ENCODE measurements around the gene PCGF5. TPM values are rescaled to one million over a fixed set of nuclear protein-coding genes. Genes with fewer than 3 reads are reported as not detected.
"Not testable (repeated sequence)": the region's sequence is repeated elsewhere in the genome, so short reads cannot be mapped to it uniquely, and the experiment has no call there.

PCGF5 gene
- total RNA-seq, 2 experiments from 2014 or later: 46.2 to 46.7 TPM

DNA sequence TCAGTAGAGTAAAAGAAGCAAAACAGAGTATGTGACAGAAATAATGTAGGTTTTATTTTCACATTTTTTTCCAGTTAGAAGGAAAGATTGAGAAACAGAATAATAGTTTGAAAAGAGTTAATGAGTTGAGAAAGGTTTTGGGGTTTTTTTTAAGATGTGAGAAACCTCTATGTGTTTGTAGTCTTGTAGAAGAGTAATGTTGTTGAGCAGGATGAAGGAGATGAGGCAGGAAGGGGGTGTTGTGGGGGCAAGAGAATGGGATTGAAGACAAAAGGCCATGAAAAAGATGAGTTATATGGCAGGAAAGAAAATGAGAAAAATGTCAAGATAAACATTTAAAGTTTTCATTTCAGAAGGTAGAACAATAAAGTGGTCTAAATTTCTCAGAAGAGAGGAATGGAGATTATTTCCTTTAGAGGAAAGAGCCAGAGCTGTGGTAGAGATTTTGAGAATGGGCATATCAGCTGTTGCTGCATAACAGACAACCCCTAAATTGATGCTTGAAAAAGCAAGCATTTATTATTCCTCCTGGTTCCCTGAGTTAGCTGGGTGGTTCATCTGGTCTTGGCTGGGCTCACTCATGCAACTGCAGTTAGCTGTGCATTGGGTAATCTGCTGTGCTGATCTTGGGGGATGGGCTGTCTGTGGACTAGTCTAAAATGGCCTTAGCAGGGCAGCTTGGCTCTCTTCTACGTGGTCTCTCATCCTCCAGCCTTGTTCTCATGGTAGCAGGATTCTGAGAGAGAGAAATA lies 27.1 kb downstream of the PCGF5 start:
- H3K36me3 Mint-ChIP-seq (ENCODE audit: low read depth): peaks cover 23% of the 10 kb centered on the region
- ATAC-seq (peak; percentile 22), DNase-seq (peak; percentile 25)
- H3K27ac Mint-ChIP-seq: peak overlapping the region; percentile 45
- H3K4me1 Mint-ChIP-seq (ENCODE audit: low read depth): peaks cover 18% of the 10 kb centered on the region
- ChIA-PET POLR2A (interaction anchor here (0.5 kb wide), 1 partner anchor 278 kb away, joined by 3 read pairs; no protein-coding TSS in a partner anchor), CTCF (interaction anchor here (0.7 to 11.7 kb wide), 5 partner anchors 19 to 336 kb away, joined by 3 to 251 read pairs (median 52); no protein-coding TSS in a partner anchor)
- no peaks in the 10 kb centered on the region for H3K27me3 Mint-ChIP-seq (ENCODE audit: low read depth)
- no peaks in the 10 kb centered on the region for H3K9me3 Mint-ChIP-seq (ENCODE audit: insufficient read depth)
- no peak overlapping the region for H3K4me3 Mint-ChIP-seq

- H3K27ac Mint-ChIP-seq: no peak overlapping the region
- no peaks in the 10 kb centered on the region for H3K27me3 Mint-ChIP-seq (ENCODE audit: low read depth)
- H3K4me3 Mint-ChIP-seq: no peak overlapping the region
- DNase-seq (no peak), ATAC-seq (no peak)
- ChIA-PET CTCF (interaction anchor here (0.9 to 11.7 kb wide), 17 partner anchors 12 to 370 kb away, joined by 3 to 251 read pairs (median 10); no protein-coding TSS in a partner anchor), POLR2A (interaction anchor here (0.7 kb wide), 1 partner anchor 48 kb away, joined by 3 read pairs; no protein-coding TSS in a partner anchor)
- H3K36me3 Mint-ChIP-seq (ENCODE audit: low read depth): peaks cover 38% of the 10 kb centered on the region
- H3K4me1 Mint-ChIP-seq (ENCODE audit: low read depth): peaks cover 8% of the 10 kb centered on the region
- no peaks in the 10 kb centered on the region for H3K9me3 Mint-ChIP-seq (ENCODE audit: insufficient read depth)
Observed at GRCh38 chr10:91249700-91250099, 29.2 kb downstream of the PCGF5 start.

DNA sequence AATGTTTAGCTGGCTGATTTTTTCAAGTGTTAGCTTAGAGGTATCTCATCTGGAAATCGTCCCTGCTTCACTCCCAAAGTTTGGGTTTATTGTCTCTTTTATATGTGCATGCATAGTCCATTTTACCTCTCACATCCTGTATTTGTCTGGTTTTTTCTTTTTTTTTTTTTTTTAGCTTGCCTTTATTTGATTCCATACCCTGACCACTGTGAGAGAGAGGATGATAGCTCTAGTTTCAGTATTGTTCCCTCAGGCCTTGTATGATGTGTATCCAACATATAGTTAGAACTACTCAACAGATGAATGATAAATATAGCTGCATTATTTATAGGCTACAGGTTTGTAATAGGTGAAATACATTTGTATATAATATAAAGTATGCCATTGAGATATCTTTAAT lies 29.9 kb downstream of the PCGF5 start:
- CTCF ChIA-PET: interaction anchor here (0.7 to 11.7 kb wide), 32 partner anchors 11 to 385 kb away, joined by 3 to 251 read pairs (median 4); partner anchors contain the start of gene PCGF5
- no peak overlapping the region for H3K27ac Mint-ChIP-seq
- ATAC-seq: no peak

DNA sequence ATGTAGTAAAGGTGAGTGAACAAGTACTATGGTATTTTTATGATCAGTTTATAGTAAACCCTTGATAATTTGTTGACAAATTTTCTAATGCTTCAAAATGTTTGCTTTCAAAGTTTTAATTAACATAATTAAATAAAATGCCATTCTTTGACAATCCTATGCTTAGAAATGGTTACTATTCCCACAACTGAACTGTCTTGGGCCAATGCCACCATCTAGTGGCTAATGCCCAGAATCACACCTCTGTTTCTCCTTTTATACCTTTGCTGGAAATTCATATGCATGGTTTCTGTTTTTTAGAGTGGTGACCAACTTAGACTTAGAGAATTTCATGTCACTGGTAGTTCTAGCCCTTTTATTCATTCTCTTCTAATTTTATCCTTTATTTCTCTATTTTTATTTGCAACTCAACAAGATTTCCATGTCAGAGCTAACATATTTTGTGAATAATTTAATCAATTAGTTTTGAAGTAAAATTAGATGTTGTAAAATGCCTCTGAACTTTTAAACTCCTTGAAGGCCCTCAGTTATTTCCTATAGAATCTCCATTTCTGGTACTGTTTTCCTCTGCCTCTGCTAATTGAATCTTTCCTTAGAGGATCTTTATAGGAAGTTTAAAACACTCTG lies 31.1 kb downstream of the PCGF5 start:
- Mint-ChIP-seq H3K27ac (no peak overlapping the region), H3K4me1 (ENCODE audit: low read depth) (peaks cover 8% of the 10 kb centered on the region), H3K9me3 (ENCODE audit: insufficient read depth) (no peaks in the 10 kb centered on the region), H3K4me3 (no peak overlapping the region), H3K36me3 (ENCODE audit: low read depth) (peaks cover 52% of the 10 kb centered on the region), H3K27me3 (ENCODE audit: low read depth) (no peaks in the 10 kb centered on the region)
- peak; percentile 64 for DNase-seq
- peak; percentile 70 for ATAC-seq
- ChIA-PET CTCF (interaction anchor here (0.6 to 11.7 kb wide), 40 partner anchors 10 to 443 kb away, joined by 3 to 251 read pairs (median 4); partner anchors contain the start of gene PCGF5), POLR2A (no interaction called here)

More for the DNA sequence above, 29.9 kb downstream of the PCGF5 start:
- Mint-ChIP-seq H3K4me1 (ENCODE audit: low read depth) (peaks cover 8% of the 10 kb centered on the region), H3K9me3 (ENCODE audit: insufficient read depth) (no peaks in the 10 kb centered on the region), H3K36me3 (ENCODE audit: low read depth) (peaks cover 45% of the 10 kb centered on the region), H3K4me3 (no peak overlapping the region), H3K27me3 (ENCODE audit: low read depth) (no peaks in the 10 kb centered on the region)
- POLR2A ChIA-PET: interaction anchor here (0.7 kb wide), 1 partner anchor 49 kb away, joined by 3 read pairs; no protein-coding TSS in a partner anchor
- DNase-seq: no peak

DNA sequence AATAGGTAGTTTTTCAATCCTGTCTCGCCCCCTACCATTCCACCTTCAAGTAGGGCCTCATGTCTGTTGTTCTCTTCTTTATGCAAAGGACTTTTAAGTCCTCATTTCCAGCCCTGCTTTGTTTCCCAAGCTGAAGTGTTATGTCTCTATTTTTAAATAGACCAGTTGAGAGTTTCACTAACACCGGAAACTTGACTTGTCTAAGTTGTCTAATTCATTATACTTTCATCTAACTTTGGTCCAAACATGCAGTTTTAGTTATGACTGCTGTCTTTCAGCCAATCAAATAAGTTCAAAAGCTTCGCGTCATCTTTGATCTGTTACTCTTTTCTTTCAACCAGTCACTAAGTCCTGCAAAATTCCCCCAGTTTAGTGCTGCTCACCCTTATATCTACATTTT lies 32.8 kb downstream of the PCGF5 start:
- H3K27ac Mint-ChIP-seq: no peak overlapping the region
- ChIA-PET POLR2A (no interaction called here), CTCF (interaction anchor here (1.4 to 11.7 kb wide), 5 partner anchors 91 to 341 kb away, joined by 3 to 251 read pairs (median 30); no protein-coding TSS in a partner anchor)
- ATAC-seq (no peak), DNase-seq (no peak)
- H3K4me1 Mint-ChIP-seq (ENCODE audit: low read depth): peaks cover 8% of the 10 kb centered on the region
- H3K27me3 Mint-ChIP-seq (ENCODE audit: low read depth): no peaks in the 10 kb centered on the region
- no peak overlapping the region for H3K4me3 Mint-ChIP-seq
- H3K36me3 Mint-ChIP-seq (ENCODE audit: low read depth): peaks cover 66% of the 10 kb centered on the region
- H3K9me3 Mint-ChIP-seq (ENCODE audit: insufficient read depth): no peaks in the 10 kb centered on the region

DNA sequence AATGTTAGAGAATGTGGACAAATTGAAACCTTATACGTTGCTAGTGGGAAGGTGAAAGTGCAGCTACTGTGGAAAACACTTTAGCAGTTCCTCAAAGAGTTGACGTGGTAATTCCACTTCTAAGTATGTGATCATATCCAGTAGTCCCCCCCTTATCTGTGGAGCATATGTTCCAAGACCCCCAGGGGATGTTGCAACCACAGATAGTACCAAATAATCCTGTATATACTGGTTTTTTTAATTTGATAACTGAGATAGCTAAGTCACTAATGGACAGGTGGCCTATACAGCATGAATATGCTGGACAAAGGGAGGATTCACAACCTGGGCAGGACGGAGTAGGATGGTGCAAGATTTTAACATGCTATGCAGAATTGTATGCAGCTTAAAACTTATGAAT lies 36.8 kb downstream of the PCGF5 start:
- H3K4me3 Mint-ChIP-seq: no peak overlapping the region
- no peaks in the 10 kb centered on the region for H3K9me3 Mint-ChIP-seq (ENCODE audit: insufficient read depth)
- no peak for DNase-seq
- POLR2A ChIA-PET: interaction anchor here (0.6 kb wide), 1 partner anchor 356 kb away, joined by 3 read pairs; no protein-coding TSS in a partner anchor
- no peaks in the 10 kb centered on the region for H3K27me3 Mint-ChIP-seq (ENCODE audit: low read depth)
- CTCF ChIA-PET: interaction anchor here (11.7 kb wide), 1 partner anchor 252 kb away, joined by 251 read pairs; no protein-coding TSS in a partner anchor
- peaks cover 72% of the 10 kb centered on the region for H3K36me3 Mint-ChIP-seq (ENCODE audit: low read depth)
- H3K27ac Mint-ChIP-seq: no peak overlapping the region
- H3K4me1 Mint-ChIP-seq (ENCODE audit: low read depth): no peaks in the 10 kb centered on the region
- no peak for ATAC-seq

- CTCF ChIA-PET: interaction anchor here (1.9 to 2.3 kb wide), 2 partner anchors 9 to 254 kb away, joined by 6 to 11 read pairs; no protein-coding TSS in a partner anchor
- peaks cover 48% of the 10 kb centered on the region for H3K36me3 Mint-ChIP-seq (ENCODE audit: low read depth)
- ATAC-seq; H3K4me1 Mint-ChIP-seq (ENCODE audit: low read depth); DNase-seq; H3K27ac Mint-ChIP-seq; H3K27me3 Mint-ChIP-seq (ENCODE audit: low read depth); H3K9me3 Mint-ChIP-seq (ENCODE audit: insufficient read depth); POLR2A ChIA-PET; H3K4me3 Mint-ChIP-seq: not testable (repeated sequence)
Observed at GRCh38 chr10:91260417-91260816, 40.0 kb downstream of the PCGF5 start.

GRCh38 chr10:91271886-91272285 lies 51.4 kb downstream of the PCGF5 start:
- H3K4me3 Mint-ChIP-seq: no peak overlapping the region
- H3K36me3 Mint-ChIP-seq (ENCODE audit: low read depth): peaks cover 11% of the 10 kb centered on the region
- H3K27ac Mint-ChIP-seq: no peak overlapping the region
- no peaks in the 10 kb centered on the region for H3K9me3 Mint-ChIP-seq (ENCODE audit: insufficient read depth)
- DNase-seq (no peak), ATAC-seq (no peak)
- no peaks in the 10 kb centered on the region for H3K4me1 Mint-ChIP-seq (ENCODE audit: low read depth)
- CTCF ChIA-PET: interaction anchor here (1.0 to 2.7 kb wide), 3 partner anchors 119 to 641 kb away, joined by 3 to 7 read pairs (median 4); no protein-coding TSS in a partner anchor
- POLR2A ChIA-PET: no interaction called here
- no peaks in the 10 kb centered on the region for H3K27me3 Mint-ChIP-seq (ENCODE audit: low read depth)

DNA sequence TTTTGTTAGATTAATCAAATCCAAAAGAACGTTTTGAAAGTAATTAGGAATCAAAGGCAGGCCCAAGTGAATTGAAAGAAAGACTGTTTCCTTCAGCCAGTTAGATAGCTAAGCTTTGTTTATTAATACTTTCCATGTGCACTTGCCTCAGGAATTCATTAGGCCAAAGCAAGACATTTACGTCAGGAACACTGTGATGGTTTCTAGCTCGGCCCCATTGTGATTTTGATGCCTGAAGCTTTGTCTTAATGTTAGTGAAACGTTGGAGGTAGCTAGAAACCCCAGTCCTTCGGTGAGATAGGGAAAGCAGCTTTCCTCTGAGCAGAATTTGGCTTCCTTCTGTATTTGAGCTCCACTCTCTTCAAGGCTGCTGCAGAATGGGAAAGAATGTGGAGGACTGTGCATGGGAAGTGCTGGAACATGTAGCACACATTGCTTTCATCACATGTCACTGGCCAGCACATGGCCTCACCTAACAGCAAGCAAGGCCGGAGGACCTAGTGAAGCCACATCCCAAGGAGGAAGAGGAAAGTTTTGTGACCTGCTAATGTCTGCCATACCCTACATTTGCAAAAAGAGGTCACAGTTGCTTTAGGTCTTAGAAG lies 64.1 kb downstream of the PCGF5 start:
- Mint-ChIP-seq H3K4me3 (no peak overlapping the region), H3K27me3 (ENCODE audit: low read depth) (no peaks in the 10 kb centered on the region), H3K27ac (no peak overlapping the region), H3K9me3 (ENCODE audit: insufficient read depth) (no peaks in the 10 kb centered on the region), H3K4me1 (ENCODE audit: low read depth) (no peaks in the 10 kb centered on the region), H3K36me3 (ENCODE audit: low read depth) (peaks cover 2% of the 10 kb centered on the region)
- CTCF ChIA-PET: interaction anchor here (0.6 to 2.2 kb wide), 6 partner anchors 11 to 424 kb away, joined by 3 to 18 read pairs (median 4); no protein-coding TSS in a partner anchor
- DNase-seq: no peak
- POLR2A ChIA-PET: no interaction called here
- no peak for ATAC-seq

GRCh38 chr10:91286572-91286971 lies 66.1 kb downstream of the PCGF5 start:
- no peak for DNase-seq
- Mint-ChIP-seq H3K9me3 (ENCODE audit: insufficient read depth) (no peaks in the 10 kb centered on the region), H3K27me3 (ENCODE audit: low read depth) (no peaks in the 10 kb centered on the region), H3K4me1 (ENCODE audit: low read depth) (no peaks in the 10 kb centered on the region), H3K36me3 (ENCODE audit: low read depth) (peaks cover 2% of the 10 kb centered on the region), H3K27ac (no peak overlapping the region), H3K4me3 (no peak overlapping the region)
- ATAC-seq: no peak
- POLR2A ChIA-PET: no interaction called here
- CTCF ChIA-PET: interaction anchor here (1.0 to 5.6 kb wide), 2 partner anchors 12 to 280 kb away, joined by 3 to 33 read pairs; no protein-coding TSS in a partner anchor

- DNase-seq (no peak), ATAC-seq (no peak)
- Mint-ChIP-seq H3K4me1 (ENCODE audit: low read depth) (no peaks in the 10 kb centered on the region), H3K36me3 (ENCODE audit: low read depth) (peaks cover 2% of the 10 kb centered on the region), H3K4me3 (no peak overlapping the region), H3K9me3 (ENCODE audit: insufficient read depth) (no peaks in the 10 kb centered on the region), H3K27me3 (ENCODE audit: low read depth) (no peaks in the 10 kb centered on the region), H3K27ac (no peak overlapping the region)
- ChIA-PET CTCF (interaction anchor here (1.5 to 5.6 kb wide), 2 partner anchors 9 to 11 kb away, joined by 4 to 33 read pairs; no protein-coding TSS in a partner anchor), POLR2A (no interaction called here)
Observed at GRCh38 chr10:91287276-91287675, 66.8 kb downstream of the PCGF5 start.

All from activated CD8-positive, alpha-beta T cell treated with anti-CD3 and anti-CD28 coated beads, Interleukin-2, amount 10 ng/mL, durations not matched to agents 7 days and 5 days (primary cell).